ENCODE measurements around the gene INSL3.
A peak's percentile ranks its signal among the peaks of the same experiment; 100 is the strongest.
"Not testable (repeated sequence)": the region's sequence is repeated elsewhere in the genome, so short reads cannot be mapped to it uniquely, and the experiment has no call there.

INSL3 gene

GRCh38 chr19:17778968-17779929 lies 42.1 kb downstream of the INSL3 start:
- DNase-seq: no peak

GRCh38 chr19:17778251-17778967 lies 42.9 kb downstream of the INSL3 start:
- no peak for DNase-seq

- DNase-seq: not testable (repeated sequence)
These were observed 43.5 kb downstream of the INSL3 start for GRCh38 chr19:17777840-17778239.

- DNase-seq: no peak
These were observed 45.1 kb downstream of the INSL3 start for GRCh38 chr19:17775991-17776803.

GRCh38 chr19:17775245-17775927 lies 45.9 kb downstream of the INSL3 start:
- no peak for DNase-seq

- DNase-seq: no peak
These were observed 49.1 kb downstream of the INSL3 start for GRCh38 chr19:17772172-17772571.

GRCh38 chr19:17770613-17771012 lies 50.7 kb downstream of the INSL3 start:
- DNase-seq: no peak

- DNase-seq: peak; percentile 10
These were observed 53.8 kb downstream of the INSL3 start for GRCh38 chr19:17767559-17767958.

GRCh38 chr19:17766543-17767131 lies 54.7 kb downstream of the INSL3 start:
- peak; percentile 63 for DNase-seq

Data from NCI-H1694 treated with DMSO at 0.1 percent for 48 hours (cell line).